Measurements from ENCODE around the gene ELAPOR1. TPM values are rescaled to one million over a fixed set of nuclear protein-coding genes. Genes with fewer than 3 reads are reported as not detected.

The ELAPOR1 gene
- polyA plus RNA-seq, 4 donors = 1.7 to 2.5 (median 2.0) TPM

Other genes starting within 250 kb of the ELAPOR1 start
- 10 to 100 TPM; 15.9 to 18.1 (median 17.2) TPM for gene GPSM2, start 237.1 kb upstream of the ELAPOR1 start, polyA plus RNA-seq (ENCODE audit: insufficient read length in 4 of 4)
- gene CLCC1, start 150.6 kb upstream of the ELAPOR1 start, polyA plus RNA-seq (ENCODE audit: insufficient read length in 4 of 4) = 10 to 100 TPM; 32.1 to 39.3 (median 36.3) TPM
- gene WDR47, start 72.0 kb upstream of the ELAPOR1 start, polyA plus RNA-seq (ENCODE audit: insufficient read length in 4 of 4) = 10 to 100 TPM; 12.8 to 15.7 (median 14.9) TPM
- gene TAF13, start 38.1 kb upstream of the ELAPOR1 start, polyA plus RNA-seq (ENCODE audit: insufficient read length in 4 of 4) = 10 to 100 TPM; 42.8 to 57.2 (median 51.9) TPM
- gene TMEM167B, start 23.4 kb upstream of the ELAPOR1 start, polyA plus RNA-seq (ENCODE audit: insufficient read length in 4 of 4) = 10 to 100 TPM; 38.1 to 43.0 (median 41.3) TPM
- 100 to 1,000 TPM; 127 to 138 (median 131) TPM for gene SARS1, start 99.8 kb downstream of the ELAPOR1 start, polyA plus RNA-seq (ENCODE audit: insufficient read length in 4 of 4)
- gene CELSR2, start 135.4 kb downstream of the ELAPOR1 start, polyA plus RNA-seq (ENCODE audit: insufficient read length in 4 of 4) = 10 to 100 TPM; 29.0 to 38.3 (median 34.0) TPM
- 10 to 100 TPM; 22.1 to 28.3 (median 26.6) TPM for gene PSRC1, start 169.0 kb downstream of the ELAPOR1 start, polyA plus RNA-seq (ENCODE audit: insufficient read length in 4 of 4)
- gene MYBPHL, start 192.9 kb downstream of the ELAPOR1 start, polyA plus RNA-seq (ENCODE audit: insufficient read length in 4 of 4) = under 1 TPM in 2 of 4 donors, not detected in 2; 0.14 to 0.26 TPM

Data from right renal pelvis (tissue), 4 donors.